GM18861 (cell line): ENCODE data around the gene MT4.
"Not testable (repeated sequence)": the region's sequence is repeated elsewhere in the genome, so short reads cannot be mapped to it uniquely, and the experiment has no call there.

ENCODE experiments used
- ATAC-seq: cut with Tn5 transposase; IDR thresholded peaks from one replicate; pipeline ENCODE4 v1.9.1; 2021; ENCODE audit not compliant: unreplicated experiment

The MT4 gene

GRCh38 chr16:56558024-56558747, 6.7 kb upstream of the MT4 start:
- no peak for ATAC-seq

DNA sequence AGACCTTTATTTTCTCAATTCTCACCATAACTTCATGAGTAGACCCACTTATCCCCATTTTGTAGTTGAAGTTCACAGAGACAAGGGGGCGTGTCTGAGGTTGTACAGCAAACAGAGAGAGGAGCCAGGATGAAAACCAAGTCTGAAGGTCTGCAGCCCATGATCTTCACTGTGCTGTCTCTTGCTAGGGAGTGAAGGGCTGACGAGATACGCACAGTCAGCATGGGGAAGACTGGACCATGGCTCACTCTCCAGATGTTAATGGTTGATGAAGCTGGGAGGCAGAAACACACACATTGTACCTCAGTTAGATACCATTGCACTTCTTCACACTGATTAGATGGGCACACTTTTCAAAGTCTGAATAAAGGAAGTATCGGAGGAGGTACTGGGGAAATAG, 5.8 kb upstream of the MT4 start:
- no peak for ATAC-seq

- no peak for ATAC-seq
Observed at GRCh38 chr16:56560447-56560846, 4.4 kb upstream of the MT4 start.

DNA sequence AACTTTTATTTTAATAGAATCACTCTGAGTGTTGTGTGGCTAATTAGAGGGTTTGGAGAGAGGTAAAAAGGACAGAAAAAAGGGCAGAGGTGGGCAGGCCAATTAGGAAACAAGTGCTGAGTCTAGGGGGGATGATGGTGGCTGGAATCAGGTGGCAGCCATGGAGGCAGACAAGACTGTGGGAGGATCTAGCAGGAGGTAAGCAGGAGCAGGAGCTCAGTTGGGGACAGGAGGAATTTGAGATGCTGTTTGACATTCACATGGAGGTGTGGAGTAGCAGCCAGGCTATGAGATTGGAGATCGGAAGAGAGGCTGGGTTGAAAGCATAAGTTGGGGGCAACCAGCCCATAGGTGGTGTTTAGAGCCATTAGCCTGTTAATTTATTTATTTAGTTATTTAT, 3.7 kb upstream of the MT4 start:
- no peak for ATAC-seq

GRCh38 chr16:56569971-56570370, 5.1 kb downstream of the MT4 start:
- ATAC-seq = no peak

DNA sequence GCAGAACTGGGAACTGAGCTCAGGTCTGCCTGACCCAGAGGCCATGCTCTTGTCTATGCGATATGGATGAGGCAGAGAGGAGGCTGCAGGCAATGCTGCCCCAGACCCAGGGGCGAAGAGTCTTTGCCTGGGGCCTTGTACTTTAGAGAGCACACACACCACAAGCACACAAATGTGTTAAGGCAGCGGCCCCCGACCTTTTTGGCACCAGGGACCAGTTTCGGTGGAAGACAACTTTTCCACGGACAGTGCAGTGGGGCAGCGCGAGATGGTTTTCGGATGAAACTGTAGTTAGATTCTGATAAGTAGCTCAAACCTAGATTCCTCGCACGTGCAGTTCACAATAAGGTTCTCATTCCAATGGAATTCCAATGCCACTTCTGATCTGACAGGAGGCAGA, 6.7 kb downstream of the MT4 start:
- no peak for ATAC-seq

DNA sequence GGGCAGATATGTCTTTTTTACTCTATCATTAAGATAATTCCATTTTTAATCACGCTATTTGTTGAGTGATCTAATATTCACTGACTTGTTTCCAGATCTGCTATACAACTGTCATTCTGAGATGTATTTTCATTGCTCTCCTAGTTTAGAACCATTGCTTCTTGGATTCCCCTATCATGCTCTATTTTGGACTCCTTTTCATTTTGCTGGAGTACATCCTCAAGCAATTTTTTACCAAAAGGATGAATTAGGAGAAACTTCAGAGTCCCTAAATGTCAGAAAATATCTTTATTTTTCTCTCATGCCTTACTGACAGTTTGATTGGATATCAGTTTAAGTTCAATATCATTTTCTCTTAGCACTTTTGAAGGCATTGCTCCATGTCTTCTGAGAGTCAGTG, 9.8 kb downstream of the MT4 start:
- no peak for ATAC-seq

DNA sequence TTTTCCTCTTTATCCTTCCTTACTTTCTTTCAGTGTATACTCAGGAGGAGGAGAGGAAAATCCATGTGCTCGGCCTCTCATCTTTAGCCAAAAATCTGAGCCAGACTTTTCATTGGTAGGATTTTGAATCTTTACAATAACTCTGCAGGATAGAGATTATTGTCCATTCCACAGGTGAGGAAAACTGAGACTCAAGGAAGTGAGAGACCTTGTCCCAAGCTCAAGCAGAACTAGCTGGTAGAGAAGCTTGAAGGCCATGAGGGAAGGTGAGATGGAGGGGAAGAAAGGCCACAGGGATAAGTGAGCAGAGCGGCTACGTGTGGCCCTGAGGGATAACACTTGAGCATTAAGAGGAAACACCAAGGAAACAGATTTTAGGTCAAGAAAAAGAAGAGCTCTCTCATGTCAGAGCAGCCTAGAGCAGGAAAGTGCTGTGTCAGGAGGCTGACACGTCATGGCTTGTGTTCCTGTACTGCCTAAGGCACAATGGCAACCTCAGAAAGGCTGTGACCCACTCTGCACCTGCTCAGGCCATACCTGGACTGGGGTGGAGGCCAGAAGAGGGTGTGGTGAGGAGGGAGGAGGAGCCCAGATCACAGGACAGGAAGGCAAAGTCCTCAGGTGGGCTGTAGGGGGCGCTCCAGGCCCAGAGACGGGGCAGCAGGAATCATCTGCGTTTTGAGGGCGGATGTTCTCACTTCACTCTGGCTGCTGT, 11.9 kb downstream of the MT4 start:
- ATAC-seq = no peak

DNA sequence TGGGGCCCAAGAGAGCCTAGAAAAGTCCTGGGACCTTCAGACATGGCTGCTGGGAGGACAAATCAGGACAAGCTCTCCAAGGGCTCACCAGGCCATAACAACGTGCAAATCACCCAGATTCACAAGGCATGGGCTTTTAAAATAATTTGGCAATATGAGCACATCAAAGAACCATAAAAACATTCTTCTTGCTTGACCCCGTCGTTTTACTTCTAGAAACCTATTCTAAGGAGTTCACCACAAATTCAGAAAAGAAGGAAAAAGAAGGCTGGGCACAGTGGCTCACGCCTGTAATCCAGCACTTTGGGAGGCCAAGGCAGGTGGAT, 12.4 kb downstream of the MT4 start:
- ATAC-seq = no peak

DNA sequence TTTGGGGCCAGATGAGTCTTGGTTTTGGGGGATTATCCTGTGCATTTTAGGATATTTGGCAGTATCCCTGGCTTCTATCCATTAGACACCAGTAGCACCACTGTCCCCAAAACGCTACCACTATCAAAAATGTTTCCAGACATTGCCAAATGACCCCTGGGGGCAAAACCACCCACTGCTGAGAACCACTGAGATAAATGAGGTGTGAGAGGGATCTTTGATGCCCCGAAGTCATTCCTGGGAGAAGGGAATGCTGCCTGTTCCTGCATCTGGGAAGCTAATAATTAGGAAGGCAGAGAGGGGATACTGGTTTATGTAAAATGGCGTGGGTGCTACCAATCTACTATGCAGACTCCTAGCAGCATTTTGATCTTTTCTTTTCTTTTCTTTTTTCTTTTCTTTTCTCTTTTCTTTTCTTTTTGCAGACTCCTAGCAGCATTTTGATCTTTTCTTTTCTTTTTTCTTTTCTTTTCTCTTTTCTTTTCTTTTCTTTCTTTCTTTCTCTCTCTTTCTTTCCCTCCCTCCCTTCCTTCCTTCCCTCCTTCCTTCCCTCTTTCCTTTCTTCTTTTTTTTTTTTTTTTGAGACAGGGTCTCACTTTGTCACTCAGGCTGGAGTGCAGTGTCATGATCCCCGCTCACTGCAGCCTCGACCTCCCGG, 15.6 kb downstream of the MT4 start:
- no peak for ATAC-seq

DNA sequence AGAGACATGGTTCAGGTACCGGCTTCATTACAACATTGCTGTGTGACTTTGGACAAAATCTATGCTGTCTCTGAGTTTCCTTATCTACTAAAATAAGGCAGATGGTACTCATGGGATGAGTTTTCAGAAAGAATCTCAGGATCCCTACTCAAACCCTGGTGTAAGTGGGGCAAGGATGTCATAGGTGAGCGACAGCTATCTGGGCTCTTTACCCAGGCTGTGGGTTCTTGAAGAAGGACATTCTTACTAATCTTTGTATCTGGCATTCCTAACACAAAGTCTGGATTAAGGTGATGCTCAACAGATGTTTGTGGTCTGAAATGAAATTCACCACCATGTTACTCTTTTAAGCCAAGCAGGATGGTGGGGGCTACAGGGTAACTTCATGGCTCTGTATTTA, 18.0 kb downstream of the MT4 start:
- ATAC-seq = not testable (repeated sequence)

DNA sequence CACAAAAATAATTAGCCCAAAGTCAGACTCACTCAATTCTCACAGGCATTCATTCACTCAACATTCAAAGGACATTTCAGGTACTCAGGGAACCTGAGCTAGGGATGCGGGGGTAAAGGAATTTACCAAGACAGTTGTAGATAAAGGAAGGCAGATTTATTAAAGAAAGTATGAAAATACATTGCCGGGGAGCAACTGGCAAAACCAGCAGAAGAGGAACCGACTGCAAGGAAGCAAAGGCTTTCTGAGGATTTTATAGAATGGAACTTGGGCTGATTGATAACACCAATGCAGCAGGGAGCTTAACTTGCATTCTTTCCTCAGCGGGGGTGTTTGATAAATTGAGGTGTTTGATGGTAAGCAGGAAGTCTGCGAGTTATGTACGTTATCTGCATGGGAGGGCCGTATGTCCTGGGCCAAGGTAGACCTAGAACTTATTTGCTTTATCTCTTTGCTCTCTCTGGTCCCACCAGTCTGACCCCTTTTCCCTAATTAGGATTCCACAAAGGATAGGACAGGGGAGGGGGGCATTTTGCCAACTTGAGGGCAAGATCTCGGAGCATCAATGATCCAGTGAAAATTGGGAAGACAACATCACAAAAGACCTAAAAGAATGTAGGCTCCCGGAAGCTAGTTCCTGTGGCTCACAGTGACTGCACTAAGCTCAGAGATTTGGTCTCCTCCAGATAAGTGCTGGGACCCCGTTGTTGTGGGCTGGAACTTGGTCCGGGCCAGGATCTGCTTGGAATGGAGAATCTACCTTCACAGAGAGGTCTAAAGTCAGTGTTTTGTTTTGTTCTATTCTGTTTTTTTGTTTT, 18.7 kb downstream of the MT4 start:
- no peak for ATAC-seq

GRCh38 chr16:56584276-56584675, 19.4 kb downstream of the MT4 start:
- ATAC-seq = no peak

DNA sequence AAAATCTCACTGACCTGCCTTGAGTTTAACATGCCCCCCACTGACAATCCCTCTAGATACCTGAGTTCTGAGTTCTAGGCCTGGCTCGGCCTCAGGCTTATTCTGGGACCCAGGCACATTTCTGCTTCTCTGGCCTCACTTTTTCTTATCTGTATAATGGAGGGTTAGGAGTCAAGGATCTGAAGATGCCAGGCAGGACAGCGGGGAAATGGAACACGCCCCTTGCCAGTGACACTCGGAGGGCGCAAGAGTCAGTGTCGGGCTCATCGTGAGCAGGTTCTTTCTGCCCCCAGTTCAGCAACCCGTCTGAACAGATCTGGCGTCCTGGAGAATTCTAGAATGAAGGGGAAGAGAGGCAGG, 23.9 kb downstream of the MT4 start:
- no peak for ATAC-seq

GRCh38 chr16:56589141-56590039, 24.5 kb downstream of the MT4 start, which contains the start of gene MT3:
Gene MT3 (plus strand): TSS chr16:56589528. CDS start chr16:56589591, 63 bp downstream.
- no peak for ATAC-seq

DNA sequence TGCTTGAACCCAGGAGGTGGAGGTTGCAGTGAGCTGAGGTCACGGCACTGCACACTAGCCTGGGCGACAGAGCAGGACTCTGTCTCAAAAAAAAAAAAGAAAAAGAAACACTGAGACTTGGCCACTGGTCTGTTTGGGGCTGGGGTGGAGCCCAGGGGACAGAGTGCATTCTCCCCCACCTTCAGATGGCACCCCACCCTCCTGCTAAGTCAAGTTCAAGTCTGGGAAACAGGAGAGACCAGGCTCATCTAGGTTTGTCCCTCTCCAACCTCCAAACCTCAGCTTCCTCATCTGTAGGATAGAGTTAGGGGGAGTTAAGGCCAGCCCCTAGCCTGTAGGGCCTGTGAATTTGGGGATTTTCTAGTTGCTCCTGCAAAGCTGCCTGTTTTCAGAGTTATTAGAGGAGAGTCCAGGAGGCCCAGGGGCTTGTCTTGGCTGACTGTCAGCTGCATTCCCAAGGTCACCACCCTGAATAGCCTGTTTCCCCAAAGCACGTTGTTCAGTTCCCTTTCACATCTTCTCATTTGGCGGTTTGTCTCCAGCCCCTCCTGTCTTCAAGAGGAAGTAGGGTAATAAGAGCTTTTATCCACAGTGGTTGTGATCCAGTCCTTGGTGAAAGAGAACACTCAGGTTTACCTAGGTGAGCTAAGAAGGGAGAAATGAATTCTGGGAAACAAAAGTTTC, 26.6 kb downstream of the MT4 start:
- no peak for ATAC-seq

DNA sequence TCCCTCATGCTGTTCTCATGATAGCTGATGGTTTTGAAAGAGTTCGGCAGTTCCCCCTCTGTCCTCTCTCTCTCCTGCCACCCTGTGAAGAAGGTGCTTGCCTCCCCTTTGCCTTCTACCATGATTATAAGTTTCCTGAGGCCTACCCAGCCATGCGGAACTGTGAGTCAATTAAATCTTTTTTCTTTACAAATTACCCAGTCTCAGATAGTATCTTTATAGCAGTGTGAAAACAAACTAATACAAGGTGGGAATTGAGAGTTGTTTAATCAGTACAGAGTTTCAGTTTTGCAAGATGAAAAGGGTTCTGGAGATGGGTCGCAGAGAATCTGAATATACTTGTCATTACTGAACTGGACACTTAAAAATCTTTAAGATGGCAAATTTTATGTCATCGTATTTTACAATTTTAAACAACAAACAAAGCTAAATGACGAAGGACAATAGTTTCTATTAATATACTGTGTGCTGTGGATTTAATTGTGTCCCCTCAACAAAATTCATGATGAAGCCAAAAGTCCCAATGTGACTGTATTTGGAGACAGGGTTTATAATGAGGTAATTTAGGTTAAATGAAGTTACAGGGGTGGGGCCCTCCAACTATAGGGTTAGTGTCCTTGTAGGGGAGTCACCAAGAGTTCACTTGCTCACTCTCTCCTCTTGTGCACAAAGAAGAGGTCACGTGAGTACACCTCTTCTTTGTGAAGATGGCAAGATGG, 28.9 kb downstream of the MT4 start:
- no peak for ATAC-seq

DNA sequence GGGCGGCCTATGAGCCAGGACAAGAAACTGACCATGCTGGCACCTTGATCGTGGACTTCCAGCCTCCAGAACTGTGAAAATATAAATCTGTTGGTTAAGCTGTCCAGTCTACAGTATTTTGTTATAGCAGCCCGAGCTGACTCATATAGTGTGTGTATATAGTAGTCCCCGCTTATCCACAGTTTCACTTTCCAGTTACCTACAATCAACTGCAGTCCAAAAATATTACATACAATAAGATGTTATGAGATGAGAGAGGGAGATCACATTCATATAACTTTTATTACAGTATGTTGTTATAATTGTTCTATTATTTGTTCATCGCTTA, 29.4 kb downstream of the MT4 start:
- no peak for ATAC-seq

DNA sequence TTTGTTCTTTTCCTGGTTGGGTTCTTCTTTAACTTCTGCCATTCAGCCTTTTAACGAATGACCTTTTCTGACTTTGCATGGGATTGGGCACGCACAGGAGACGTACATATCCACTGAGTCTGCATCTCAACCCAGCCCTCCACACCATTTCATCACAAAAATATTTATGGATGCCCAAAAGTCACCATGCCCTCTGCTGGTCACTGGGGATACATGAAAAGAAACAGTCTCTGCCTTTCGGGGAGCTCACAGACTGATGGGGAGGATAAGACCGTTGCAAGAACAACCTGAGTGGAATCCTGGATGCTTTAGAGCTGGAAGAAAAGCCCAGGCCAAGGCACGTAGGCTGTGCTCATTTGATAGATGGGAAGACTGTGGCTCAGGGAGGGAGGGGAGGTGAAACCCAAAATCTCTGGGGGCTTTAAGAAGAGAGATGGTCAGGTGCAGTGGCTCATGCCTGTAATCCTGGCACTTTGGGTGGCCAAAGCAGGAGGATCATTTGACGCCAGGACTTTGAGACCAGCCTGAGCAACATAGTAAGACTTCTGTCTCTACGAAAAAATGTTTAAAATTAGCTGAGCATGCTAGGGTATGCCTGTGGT, 35.6 kb downstream of the MT4 start:
- no peak for ATAC-seq
